ENCODE data around the gene GDPD4. TPM values are rescaled to one million over a fixed set of nuclear protein-coding genes. Genes with fewer than 3 reads are reported as not detected.
A peak's percentile ranks its signal among the peaks of the same experiment; 100 is the strongest.

The GDPD4 gene
- total RNA-seq, 1 experiment from 2014 or later, result not detected

- Histone ChIP-seq H3K27ac (ENCODE audit: low read length) (no peak overlapping the region), H3K4me1 (ENCODE audit: control insufficient read depth, insufficient read depth, low read length) (no peaks in the 10 kb centered on the region), H3K4me3 (ENCODE audit: low read depth in 2 of 2, low read length in 2 of 2) (no peak overlapping the region), H3K36me3 (ENCODE audit: control insufficient read depth, insufficient read depth, low read length) (no peaks in the 10 kb centered on the region), H3K27me3 (ENCODE audit: control insufficient read depth, insufficient read depth, low read length) (no peaks in the 10 kb centered on the region), H3K9me3 (ENCODE audit: control insufficient read depth, insufficient read depth, low read depth, low read length) (no peaks in the 10 kb centered on the region)
- POLR2A ChIA-PET, result no interaction called here
- CTCF ChIA-PET, result no interaction called here
- in situ Hi-C loops (cut with HindIII; ENCODE audit: low pct_unique_long_range_greater_than_20kb, low sequenced_read_pairs) (no loop called here), intact Hi-C loops (cut with micrococcal nuclease; ENCODE audit: unreplicated experiment) (no loop called here)
- TF ChIP-seq SIN3A (IDR thresholded peaks at IDR 0.05; ENCODE audit: borderline replicate concordance, insufficient read depth, low read depth, low read length) (no peak), TCF7L2 (IDR thresholded peaks at IDR 0.05; ENCODE audit: low read depth, low read length) (no peak), REST (IDR thresholded peaks at IDR 0.05; ENCODE audit: insufficient read depth in 1 of 2, low read depth in 2 of 2, low read length in 1 of 2) (no peak), POLR2AphosphoS5 (IDR thresholded peaks at IDR 0.05; ENCODE audit: low read depth, low read length) (no peak)
- TF ChIP-seq, protein P1, sequence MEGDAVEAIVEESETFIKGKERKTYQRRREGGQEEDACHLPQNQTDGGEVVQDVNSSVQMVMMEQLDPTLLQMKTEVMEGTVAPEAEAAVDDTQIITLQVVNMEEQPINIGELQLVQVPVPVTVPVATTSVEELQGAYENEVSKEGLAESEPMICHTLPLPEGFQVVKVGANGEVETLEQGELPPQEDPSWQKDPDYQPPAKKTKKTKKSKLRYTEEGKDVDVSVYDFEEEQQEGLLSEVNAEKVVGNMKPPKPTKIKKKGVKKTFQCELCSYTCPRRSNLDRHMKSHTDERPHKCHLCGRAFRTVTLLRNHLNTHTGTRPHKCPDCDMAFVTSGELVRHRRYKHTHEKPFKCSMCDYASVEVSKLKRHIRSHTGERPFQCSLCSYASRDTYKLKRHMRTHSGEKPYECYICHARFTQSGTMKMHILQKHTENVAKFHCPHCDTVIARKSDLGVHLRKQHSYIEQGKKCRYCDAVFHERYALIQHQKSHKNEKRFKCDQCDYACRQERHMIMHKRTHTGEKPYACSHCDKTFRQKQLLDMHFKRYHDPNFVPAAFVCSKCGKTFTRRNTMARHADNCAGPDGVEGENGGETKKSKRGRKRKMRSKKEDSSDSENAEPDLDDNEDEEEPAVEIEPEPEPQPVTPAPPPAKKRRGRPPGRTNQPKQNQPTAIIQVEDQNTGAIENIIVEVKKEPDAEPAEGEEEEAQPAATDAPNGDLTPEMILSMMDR (IDR thresholded peaks at IDR 0.05), result no peak
- no TSS peak for BruUV-seq (replicated peaks)
- no peak for DNase-seq (ENCODE audit: low read depth, low spot score)
- no peak for ATAC-seq
Measured at GRCh38 chr11:77322926-77323590, 21.6 kb upstream of the GDPD4 start.

DNA sequence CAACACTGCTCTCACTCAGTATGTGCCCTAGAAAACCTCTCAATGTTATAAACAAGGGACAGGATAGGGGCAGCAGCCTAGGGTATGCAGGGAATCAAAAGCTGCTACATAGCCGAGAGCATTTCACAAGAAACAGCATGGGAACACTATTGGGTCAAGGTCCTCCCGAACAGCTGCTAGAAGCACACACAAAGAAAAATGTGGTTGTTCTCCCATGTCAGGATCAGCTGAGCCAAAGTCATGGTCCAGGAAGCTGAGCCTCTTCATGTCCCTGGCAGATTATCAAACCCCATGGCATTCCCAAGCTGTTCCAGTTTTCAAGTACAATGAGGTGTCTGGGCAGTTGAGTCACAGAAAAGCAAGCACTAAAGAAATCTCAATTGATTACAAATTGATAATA lies 21.0 kb upstream of the GDPD4 start:
- BruUV-seq (replicated peaks), result TSS peak; percentile 62
- POLR2A ChIA-PET, result no interaction called here

More for the DNA sequence above, 21.0 kb upstream of the GDPD4 start:
- H3K27me3 ChIP-seq (ENCODE audit: control insufficient read depth, insufficient read depth, low read length), result no peaks in the 10 kb centered on the region
- H3K4me1 ChIP-seq (ENCODE audit: control insufficient read depth, insufficient read depth, low read length), result no peaks in the 10 kb centered on the region
- no peaks in the 10 kb centered on the region for H3K9me3 ChIP-seq (ENCODE audit: control insufficient read depth, insufficient read depth, low read depth, low read length)
- no peak overlapping the region for H3K4me3 ChIP-seq (ENCODE audit: low read depth in 2 of 2, low read length in 2 of 2)
- no peaks in the 10 kb centered on the region for H3K36me3 ChIP-seq (ENCODE audit: control insufficient read depth, insufficient read depth, low read length)
- no peak for ATAC-seq
- no peak for TF ChIP-seq TCF7L2 (IDR thresholded peaks at IDR 0.05; ENCODE audit: low read depth, low read length)
- no peak for TF ChIP-seq SIN3A (IDR thresholded peaks at IDR 0.05; ENCODE audit: borderline replicate concordance, insufficient read depth, low read depth, low read length)
- TF ChIP-seq POLR2AphosphoS5 (IDR thresholded peaks at IDR 0.05; ENCODE audit: low read depth, low read length), result no peak
- TF ChIP-seq, protein P1 (IDR thresholded peaks at IDR 0.05), result no peak
- no peak for TF ChIP-seq REST (IDR thresholded peaks at IDR 0.05; ENCODE audit: insufficient read depth in 1 of 2, low read depth in 2 of 2, low read length in 1 of 2)
- in situ Hi-C loops (cut with HindIII; ENCODE audit: low pct_unique_long_range_greater_than_20kb, low sequenced_read_pairs) (no loop called here), intact Hi-C loops (cut with micrococcal nuclease; ENCODE audit: unreplicated experiment) (no loop called here)
- no peak overlapping the region for H3K27ac ChIP-seq (ENCODE audit: low read length)
- CTCF ChIA-PET, result no interaction called here
- DNase-seq (ENCODE audit: low read depth, low spot score), result no peak
